ENCODE results near the gene SYP.

Gene SYP

DNA sequence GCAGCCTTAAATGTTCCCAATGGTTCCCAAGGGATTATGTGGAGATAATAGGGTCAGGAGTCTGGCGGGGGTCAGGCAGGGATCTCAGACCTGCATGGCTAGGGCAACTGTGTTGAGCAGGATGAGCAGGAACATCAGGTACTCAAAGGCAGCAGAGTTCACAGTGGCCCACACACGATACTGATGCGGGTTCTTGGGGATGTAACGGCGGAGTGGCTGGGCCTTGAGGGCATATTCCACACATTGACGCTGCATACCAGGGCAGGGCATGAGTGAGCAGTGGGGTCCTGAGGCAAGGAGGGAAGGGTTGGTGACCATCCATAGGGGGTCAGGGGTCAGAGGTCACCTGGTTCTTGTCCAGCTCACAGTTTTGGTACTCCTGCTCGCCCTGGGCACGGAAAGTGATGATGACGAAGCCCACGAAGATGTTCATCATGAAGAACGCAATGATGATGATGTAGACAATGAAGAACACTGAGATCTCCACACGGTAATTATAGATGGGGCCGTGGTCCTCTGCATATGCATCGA lies 15.1 kb upstream of the SYP start:
- no peak for DNase-seq

DNA sequence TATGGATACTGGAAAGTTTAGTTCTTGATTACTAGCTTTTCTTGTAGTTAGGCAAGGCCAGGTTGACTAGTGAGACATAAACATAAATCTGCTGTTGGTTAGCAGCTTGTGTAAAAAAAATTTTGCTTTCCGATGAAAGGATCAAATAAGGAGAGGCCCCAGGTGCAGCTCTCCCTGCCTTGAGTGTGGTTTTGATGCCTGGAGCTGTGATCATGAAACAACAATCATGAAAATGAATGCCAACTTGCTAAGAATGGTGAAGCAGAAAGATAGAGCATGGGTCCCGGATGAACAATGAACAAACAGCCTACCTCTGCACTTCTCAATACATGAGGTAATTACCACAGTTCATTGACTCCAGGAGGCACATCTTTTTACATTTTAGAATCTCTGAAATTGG lies 14.4 kb upstream of the SYP start:
- DNase-seq = no peak

DNA sequence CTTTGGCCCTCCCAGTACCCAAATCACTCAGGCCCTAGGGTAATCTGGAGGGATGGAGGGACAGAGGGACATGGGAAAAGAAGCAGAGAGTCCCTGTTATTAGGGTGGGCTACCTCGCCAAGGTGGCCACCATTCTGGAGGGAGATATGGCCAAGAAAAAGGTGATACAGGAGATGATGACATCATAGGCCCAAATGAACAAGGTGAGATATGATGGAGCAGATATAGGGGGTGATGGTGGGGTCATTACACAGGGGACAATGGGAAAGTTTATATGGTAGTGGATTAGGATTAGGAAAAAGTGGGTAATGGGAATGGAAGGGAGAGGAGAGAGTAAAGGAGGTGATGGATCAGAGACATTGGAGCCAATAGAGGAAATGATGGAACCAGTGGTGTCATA lies 12.9 kb upstream of the SYP start:
- no peak for DNase-seq

DNA sequence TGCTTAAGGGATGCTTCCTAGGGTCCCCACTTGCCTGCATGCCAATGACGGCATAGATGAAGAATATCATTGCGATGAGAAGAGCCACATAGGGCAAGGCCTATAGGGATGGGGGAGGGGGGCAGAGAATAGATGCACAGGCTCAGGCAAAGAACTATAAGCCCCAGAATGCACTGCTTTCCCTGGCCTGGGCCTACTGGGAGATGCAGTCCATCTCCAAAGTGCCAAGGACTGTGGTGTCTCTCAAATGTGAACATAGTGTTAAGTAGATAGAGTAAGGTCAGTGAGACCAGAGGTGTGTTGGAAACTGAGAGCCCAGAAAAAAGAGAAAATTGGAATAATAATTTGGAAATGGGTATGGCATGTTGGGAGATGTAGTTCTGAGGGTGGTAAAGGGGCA lies 12.2 kb upstream of the SYP start:
- no peak for DNase-seq

DNA sequence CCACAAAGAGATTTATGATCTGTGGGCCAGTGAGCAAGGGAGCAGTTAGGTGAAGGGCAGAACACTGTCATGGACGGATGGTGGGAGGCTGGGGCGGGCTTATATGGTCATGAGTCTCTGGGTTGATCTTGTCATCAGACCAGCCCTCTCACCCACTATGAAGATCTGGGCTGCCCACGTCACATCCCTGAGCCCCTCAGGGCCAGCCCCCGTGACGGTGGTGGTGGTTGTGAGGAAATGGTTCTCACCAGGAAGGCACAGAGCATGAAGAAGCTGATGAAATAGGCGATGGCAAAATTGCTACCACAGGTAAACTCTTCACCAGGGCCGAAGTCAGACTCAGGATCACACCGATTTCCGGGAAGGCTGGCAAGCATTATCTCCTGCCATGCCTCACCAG lies 11.1 kb upstream of the SYP start:
- no peak for DNase-seq

DNA sequence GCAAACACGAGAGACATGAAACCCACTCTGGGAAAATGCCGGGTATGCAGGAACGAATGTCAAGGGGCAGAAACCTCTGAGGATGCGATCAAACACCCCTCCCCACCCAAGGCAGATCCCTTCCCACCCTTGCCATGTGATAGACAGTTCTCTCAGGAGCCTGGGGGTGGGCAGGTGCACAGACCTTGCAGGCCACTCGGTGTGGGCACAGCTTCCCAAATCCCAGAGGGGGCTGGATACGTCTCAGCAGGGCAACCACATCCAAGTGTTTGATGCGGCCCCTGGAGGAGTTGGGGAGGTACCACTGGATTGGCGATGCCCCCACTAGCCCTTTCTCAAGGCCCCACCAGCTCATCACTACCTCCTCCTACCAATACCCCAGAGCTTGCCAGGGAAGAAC lies 10.4 kb upstream of the SYP start:
- DNase-seq = no peak

DNA sequence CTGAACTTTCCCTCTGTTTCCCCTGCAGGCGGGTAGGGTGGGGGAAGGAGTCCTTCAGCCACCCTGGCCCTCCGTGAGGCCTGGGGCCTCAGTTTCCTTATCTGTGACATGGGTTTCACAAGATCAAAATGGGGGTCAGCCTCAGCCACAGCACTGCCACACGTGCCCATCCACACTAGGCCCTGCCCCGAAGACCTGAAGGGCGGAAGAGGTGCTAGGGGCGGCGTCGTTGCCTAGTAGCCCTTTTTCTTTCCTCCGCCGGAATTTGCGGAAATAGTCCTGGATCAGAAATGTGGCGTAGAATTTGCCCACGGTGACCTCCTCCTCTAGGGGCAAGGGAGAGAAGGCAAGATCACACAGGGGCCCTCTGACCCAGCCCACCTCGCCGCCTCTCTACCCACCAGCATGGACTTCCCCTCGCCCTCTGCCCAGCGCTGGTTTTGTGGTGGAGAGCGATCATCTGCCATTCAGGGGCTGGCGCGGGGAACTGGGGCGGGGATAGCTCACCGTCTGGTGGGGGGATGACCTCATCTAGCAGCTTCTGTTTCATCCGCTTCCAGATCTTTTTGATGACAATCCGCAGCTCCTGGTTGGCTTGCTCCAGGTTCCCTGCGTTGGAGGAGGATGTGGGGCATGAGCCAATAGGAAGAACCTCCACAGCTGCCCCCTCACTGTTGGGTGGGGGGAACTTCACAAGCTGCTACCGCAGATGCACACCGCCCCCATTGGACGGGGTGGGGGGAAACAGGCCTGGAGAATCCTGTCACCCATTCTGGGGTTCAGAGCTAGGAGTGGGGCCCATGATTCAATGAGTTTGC lies 9.7 kb upstream of the SYP start:
- DNase-seq = no peak

DNA sequence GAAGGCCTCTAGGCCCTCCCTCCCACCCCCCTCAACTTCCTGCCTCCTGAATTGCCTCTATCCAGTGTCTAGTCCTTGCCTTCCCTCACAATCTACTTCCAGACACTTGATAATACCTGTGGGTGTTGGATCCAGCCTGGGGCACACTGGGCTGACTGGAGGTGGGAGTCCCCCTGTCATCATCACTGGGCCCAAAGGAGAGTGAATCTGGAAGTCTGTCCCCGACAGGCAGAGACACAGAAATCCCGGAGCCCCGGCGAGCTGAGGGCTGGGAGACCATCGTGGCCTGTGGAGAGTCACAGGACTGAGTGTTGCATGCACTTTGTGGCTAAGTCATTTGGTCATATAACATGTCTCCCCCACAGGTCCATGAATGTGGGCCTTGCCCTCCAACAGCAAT lies 8.4 kb upstream of the SYP start:
- no peak for DNase-seq

DNA sequence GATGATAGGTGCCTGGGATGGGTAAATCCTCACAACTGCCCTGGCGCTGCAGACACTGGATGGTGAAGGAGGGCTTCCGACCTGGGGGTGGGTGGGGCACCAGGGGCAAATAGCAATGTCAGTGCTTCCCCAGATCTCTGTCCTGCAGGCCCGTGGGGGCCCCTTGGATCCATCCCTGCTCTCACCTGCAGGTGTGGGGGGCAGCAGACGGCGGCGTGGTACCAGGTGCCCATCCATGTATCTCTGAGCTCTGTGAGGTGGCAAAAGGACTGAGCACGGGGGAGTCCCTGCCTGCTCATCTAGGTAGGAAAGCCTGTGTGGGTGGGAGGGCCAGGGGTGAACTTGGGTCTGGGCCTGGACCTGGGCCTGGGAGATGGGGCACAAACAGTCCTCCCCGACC lies 6.5 kb upstream of the SYP start:
- no peak for DNase-seq

DNA sequence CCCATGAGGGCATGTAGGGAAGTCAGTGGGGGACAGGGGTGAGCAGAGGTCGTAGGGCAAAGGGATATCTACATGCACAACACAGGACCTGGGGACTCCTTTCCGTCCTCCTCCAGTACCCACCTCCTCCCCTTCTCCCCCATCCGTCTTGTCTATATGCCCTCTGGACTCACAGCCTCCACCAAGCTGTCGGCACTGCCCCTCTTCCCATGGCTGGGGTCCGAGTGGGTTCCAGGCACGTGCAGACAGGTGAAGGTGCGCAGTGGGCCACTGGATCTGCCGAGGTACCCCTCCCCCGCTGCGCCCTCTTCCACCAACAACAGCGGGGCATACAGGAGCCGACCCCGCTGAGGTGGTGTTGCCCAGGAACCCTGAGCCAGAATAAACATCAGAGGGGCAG lies 5.5 kb upstream of the SYP start:
- DNase-seq = no peak

DNA sequence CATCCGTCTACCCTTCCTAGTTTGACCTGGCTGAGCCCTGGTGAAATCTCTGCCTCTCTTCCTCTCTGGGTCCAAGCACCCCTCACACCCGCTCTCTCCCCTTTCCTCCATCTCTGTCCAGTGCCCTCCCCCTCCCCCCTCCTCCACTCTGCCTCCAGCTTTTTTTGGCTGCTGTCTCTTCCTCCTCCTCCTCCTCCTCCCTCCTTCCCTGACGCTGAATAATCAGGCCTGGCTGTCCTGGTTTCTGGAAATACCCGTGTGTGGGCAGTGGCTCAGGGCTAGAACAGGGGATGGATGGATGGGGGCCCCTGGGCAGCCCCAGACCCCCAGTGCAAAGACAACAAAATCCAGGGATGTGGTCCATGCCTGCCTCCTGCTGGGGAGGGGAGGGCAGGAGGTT lies 4.7 kb upstream of the SYP start:
- DNase-seq = no peak

DNA sequence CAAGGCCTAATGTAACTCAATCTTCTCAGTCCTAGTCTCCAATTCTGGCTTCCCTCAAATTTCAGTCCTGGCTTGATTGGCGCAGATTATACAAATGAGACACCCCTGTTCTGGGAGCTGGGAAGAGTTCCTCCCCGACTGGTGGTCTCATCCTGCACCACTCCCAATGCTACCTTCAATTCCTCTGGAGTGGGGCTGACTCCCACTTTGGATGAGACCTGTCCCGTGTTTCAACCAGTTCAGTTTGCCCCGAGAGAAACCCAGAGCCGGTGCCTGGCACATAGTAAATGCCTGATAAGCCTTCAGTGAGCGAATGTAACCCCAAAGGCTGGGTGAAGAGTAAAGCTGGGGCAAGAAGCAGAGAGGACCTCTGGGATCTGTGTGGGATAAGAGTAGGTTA lies 4.0 kb upstream of the SYP start:
- DNase-seq = no peak

DNA sequence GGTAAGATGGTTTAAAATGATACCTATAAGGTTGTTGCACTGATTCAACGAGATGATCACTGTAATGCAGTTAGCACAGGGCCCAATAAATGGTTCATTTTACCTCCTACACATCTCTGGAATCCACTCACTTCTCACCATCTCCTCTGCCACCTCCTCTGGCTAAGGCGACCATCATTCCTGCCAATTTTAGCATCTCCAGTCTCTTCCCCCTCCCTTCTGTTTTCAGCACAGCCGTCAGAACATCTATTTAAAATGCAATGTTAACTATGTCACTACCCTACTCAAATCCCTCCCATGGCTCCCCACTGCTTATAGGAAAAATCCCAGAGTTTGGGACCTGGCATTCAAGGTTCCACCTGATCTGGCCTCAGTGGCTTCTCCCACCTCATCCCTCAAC lies 3.5 kb upstream of the SYP start:
- DNase-seq = no peak

DNA sequence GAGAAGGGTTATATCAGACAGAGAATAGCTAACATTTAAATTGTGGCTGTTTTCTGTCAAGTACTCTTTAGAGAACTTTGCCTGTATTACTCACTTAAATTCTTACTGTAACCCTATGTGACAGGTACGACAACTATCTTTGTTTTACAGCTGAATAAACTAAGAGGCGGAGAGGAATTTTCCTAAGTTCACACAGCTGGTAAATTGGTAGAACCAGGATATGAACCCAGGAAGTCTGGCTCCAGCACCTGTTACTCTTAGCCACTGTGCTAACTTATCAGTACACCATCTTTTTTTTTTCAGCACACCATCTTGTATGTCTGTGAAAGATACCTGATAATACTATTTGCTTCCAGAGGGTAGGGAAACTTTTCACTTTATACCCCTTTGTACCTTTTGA lies 2.0 kb upstream of the SYP start:
- no peak for DNase-seq

DNA sequence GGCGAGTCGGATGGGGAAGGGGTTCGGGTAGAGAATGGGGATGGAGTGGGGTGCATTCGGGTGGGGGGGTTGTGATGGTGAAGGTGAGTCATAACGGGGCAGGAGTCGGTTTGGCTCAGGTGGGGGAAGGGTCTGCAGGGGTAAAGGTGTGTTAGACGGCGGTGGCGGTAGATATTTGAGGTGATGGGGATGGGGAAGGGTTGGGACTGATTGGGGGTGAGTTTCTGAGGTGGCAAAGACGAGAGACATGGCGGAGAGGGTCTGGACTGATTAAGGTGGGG lies 738 bp downstream of the SYP start:
- no peak for DNase-seq

DNA sequence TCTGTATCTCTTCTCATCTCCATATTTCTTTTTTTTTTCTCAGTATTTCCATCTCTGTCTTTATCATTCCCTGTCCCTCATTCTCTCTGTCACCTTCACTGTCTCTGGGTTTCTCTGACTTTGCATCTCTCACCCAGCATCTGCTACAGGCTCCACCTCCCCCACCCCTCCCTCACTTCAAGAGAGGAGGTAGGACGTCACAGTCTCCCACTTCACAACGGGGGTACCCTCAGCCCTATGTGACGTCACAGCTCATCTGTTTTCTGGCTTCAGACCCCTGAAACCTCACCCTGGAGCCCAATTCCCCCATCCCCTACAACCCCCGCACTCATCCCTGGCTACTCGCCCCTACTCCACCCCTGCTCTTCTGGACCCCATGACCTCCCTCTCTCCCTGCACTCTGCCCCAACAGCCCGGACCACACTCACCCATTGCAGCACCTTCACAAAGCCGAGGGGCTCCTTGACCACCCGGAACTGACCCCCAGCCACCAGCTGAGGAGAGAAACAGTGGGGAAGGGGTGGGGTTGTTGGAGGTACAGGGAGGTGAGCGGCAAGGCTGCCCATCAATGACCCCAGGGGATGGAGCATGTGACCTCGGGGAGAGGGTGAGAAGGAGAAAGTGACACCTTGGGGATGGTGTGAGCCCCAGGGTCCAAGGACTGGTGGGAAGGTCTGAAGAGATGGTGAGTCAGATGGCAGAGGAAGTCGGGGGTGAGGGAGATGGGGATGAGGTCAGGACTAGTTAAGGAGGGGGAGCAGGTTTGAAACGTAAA lies 1.3 kb downstream of the SYP start:
- no peak for DNase-seq

DNA sequence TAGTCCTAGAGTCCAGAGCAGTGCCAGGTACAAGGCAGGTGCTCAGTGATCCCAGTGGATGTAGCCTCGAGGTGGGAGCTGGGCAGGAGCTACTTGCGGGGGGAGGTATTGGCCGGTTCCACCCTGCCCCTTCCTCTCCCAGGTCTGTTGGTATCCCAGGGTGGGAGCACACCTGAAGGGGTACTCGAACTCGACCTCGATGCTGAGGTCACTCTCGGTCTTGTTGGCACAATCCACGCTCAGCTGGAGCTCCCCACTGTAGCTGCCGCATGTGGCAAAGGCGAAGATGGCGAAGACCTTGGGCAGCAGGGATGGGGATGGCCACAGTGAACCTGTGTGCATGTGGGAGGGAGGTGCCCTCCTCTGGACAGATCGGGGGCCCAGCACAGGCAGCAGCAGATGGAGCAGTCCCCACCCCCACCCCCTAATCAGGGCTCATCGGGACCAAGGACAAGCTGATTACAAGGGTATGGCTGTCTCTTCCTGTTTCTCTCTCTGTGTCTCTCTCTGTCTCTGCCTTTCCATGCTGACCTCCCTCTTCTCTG lies 2.4 kb downstream of the SYP start:
- no peak for DNase-seq

DNA sequence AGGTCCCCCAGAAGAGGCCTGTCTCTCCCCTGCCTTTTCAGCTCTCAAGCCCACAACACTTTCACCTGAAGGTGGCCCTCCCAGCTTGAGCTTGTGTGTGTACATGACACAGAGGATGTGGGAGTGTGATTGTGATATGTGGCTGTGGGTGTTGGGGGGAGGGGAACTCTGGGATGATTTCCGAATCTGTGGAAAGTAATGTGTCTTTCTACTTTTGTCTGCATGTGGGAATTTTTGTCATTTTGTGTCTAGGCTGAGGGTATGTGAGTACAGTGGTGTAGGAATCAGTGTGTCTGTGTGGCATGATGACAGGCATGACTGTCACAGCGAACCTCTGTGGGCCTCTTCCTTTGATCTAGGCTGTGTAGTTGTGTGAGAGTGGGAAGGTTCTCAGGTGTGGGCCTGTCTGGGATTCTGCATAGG lies 6.4 kb downstream of the SYP start:
- no peak for DNase-seq

DNA sequence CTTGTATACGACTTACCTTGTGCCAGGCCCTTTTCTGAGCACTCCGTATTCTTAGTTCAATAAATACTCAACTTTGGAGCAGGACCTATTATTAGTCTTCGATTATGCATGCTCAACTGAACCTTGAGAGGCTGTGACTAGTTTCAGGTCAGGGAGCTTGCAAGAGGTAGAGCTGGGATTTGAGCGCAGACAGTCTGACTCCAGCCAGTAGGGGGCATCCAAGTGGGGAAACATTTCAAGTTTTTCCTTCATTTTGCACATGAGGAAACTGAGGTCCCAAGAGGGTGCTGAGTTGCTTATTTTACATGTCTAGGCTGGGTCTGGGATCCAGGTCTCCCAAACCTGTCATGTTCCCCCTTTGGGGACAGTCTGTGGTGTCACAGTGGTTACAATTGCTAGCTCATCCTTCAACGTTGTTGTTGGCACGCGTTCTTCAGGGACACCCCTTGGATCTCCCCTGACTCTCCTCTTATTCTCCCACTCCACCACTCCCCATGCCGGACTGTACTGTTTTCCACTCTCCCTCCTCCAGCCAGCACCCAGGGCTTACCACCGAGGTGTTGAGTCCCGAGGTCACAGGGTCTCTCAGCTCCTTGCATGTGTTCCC lies 7.2 kb downstream of the SYP start:
- DNase-seq = peak; percentile 44

DNA sequence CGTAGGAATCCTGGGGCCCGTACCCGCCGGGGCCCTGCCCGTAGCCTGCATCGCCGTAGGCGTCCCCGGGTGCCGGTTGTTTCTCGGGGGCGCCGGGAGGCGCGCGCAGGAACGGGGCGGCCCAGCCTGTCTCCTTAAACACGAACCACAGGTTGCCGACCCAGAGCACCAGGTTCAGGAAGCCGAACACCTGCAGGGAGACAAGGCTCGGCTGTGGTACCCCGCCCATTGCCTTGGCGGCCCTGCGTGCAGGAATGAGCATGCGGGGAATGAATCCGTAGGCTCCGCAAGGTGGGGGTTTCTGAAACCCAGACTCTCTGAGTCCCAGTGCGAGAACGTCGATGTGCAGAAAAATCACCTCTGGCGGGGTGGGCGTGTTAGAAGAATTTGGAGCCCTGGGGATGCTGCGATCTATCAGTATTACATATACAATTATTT lies 8.4 kb downstream of the SYP start:
- no peak for DNase-seq

DNA sequence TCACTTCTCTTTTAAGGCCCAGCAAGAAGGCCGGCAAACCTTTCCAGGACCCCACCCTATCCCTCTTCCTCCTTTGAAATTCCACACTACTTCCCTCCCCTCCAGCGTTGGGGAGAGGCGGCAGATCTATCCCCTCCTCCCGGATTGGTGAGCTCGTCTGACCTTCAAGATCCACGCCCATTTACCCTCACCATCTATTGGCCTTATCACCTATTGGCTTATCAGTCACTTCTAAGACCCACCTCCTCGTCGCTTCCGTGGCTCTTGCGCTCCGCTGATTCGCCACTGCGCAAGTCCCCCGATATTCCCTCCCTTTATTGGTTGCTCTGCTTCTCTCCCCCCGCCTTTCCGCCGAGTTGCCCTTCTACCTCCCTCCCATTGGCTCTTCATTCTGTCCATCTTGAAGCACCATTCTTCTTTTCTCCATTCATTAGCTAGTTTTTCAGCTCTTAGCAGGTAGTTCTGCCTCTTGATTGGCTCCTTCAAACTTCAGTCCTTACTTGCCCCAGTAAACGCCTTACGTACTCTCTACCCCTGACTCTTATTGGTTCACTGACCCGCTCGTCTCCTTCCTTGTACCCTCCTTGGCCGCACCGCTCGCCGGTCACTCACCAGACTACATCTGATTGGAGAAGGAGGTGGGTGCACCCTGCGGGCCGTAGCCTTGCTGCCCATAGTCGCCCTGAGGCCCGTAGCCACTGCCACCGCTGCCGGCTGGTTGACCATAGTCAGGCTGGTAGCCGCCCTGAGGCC lies 9.0 kb downstream of the SYP start:
- DNase-seq = peak; percentile 95

DNA sequence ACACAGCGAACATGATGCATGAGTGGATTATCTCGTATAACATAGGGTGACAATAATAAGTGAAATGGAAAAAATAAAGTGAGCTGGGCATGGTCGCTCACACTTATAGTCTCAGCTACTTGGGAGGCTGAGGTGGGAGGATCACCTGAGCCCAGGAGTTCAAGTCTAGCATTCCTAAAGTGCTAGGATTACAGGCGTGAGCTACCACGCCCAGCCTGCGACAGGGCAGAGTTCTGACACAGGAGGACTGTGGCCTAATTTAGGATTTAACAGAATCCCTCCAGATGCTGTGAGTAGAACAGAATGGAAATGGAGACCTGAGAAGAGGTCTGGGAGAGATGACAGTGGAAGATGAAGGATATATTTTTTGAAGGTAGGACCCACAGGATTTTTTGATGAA lies 10.4 kb downstream of the SYP start:
- no peak for DNase-seq

DNA sequence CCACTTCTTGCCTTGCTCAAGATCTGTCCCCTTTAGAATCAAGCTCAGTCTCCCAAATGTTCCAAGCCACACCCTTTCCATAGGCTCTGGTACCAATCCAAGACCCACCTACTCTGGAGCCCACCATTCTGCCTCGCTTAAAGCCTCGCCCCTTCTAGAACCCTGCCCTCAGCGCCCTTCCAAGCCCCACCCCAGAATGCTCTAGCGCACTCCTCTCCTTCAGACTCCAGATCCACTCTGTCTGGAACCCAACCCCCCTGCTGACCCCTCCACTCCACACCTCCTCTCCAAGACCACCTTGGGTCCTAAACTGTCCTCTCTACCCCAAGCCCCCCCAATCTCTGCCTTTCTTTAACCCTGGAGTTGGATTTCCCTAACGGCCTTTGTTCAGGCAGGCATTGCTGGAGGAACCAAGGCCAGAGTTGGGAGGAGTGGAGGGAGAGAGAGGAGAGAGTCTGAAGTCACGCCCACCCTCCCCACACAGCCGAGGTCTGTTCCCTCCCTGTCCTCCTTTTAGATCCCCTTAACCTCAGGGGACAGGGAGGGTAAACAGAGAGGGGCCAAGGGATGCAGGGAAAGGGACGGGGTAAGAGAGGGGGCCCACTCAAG lies 11.4 kb downstream of the SYP start:
- DNase-seq = no peak

Measured in CD4-positive, alpha-beta T cell treated with Interleukin-21 for 1 hour (primary cell).